Right lobe of liver (tissue), 4 donors: ENCODE results near the gene CDKL4.

Experiments
- POLR2A ChIP-seq: fragments of 450-650 bp; IDR thresholded peaks from one replicate; pipeline ENCODE4 v1.6.1; 2017; ENCODE audit warnings: antibody characterized with exemption, mild to moderate bottlenecking
- TF ChIP-seq, protein P1 (sequence below), 4 donors: fragments of 200-600 bp in 3 of 4; fragments of 450-650 bp in 1 of 4; IDR thresholded peaks; one replicate each; pipeline versions ENCODE4 v1.5.1 to v1.8.0; 2016 to 2022; ENCODE audit warnings: antibody characterized with exemption in 4 of 4, mild to moderate bottlenecking in 2 of 4
- donor health status: DM: no; HTN: no; CAD: no.
- donor health status: DM: no; HTN: no; CAD: no.
- donor health status: DM: no; HTN: yes; CAD: no.

GRCh38 chr2:39228413-39229209 is 15.2 kb downstream of the CDKL4 start:
- TF ChIP-seq, protein P1, sequence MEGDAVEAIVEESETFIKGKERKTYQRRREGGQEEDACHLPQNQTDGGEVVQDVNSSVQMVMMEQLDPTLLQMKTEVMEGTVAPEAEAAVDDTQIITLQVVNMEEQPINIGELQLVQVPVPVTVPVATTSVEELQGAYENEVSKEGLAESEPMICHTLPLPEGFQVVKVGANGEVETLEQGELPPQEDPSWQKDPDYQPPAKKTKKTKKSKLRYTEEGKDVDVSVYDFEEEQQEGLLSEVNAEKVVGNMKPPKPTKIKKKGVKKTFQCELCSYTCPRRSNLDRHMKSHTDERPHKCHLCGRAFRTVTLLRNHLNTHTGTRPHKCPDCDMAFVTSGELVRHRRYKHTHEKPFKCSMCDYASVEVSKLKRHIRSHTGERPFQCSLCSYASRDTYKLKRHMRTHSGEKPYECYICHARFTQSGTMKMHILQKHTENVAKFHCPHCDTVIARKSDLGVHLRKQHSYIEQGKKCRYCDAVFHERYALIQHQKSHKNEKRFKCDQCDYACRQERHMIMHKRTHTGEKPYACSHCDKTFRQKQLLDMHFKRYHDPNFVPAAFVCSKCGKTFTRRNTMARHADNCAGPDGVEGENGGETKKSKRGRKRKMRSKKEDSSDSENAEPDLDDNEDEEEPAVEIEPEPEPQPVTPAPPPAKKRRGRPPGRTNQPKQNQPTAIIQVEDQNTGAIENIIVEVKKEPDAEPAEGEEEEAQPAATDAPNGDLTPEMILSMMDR (IDR thresholded peaks at IDR 0.05) = no peak
- no peak for TF ChIP-seq POLR2A
